Hippocampal formation (tissue), 2 donors: Measurements from ENCODE around the gene ZNF106.

ENCODE experiments used
- DNase-seq, 2 donors: peaks; one replicate each; lab custom pipeline; 2025; lab: John Stamatoyannopoulos, UW

ZNF106 gene

GRCh38 chr15:42405863-42406482 lies 85.0 kb downstream of the ZNF106 start:
- DNase-seq: no peak

- peak; percentile 87 for DNase-seq
These were observed 86.3 kb downstream of the ZNF106 start for GRCh38 chr15:42404461-42405235.

- no peak for DNase-seq
These were observed 87.6 kb downstream of the ZNF106 start for GRCh38 chr15:42403389-42403788.

DNA sequence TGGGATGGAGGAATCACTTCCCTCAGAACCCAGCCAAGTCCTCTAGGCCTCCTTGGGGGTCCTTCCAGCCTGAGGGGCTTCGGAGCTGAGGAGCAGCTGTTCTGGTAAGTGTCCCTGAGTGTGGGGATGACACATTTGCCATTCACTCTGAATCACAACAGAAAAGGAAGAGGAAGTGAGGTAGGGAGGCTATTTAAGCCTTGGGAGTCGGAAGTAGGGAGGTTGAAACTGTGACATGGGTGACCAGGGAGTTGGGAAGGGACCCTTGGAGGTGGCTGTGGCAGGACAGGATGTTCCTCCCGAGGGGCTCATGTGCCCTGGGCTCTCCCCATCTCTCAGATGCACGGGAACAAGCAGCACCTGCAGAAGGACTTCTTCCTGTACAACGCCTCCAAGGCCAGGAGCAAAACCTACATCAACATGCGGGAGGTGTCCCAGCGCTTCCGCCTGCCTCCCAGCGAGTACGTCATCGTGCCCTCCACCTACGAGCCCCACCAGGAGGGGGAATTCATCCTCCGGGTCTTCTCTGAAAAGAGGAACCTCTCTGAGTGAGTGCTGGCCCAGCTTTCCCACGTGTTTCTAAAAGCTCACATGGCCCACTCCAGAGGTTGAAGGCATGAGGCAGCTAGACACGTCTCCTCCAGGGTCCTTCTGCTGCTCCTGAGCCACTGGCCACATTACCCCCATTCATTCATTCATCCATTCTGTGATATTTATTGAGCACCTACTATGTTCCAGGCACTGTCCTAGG lies 88.3 kb downstream of the ZNF106 start:
- no peak for DNase-seq

DNA sequence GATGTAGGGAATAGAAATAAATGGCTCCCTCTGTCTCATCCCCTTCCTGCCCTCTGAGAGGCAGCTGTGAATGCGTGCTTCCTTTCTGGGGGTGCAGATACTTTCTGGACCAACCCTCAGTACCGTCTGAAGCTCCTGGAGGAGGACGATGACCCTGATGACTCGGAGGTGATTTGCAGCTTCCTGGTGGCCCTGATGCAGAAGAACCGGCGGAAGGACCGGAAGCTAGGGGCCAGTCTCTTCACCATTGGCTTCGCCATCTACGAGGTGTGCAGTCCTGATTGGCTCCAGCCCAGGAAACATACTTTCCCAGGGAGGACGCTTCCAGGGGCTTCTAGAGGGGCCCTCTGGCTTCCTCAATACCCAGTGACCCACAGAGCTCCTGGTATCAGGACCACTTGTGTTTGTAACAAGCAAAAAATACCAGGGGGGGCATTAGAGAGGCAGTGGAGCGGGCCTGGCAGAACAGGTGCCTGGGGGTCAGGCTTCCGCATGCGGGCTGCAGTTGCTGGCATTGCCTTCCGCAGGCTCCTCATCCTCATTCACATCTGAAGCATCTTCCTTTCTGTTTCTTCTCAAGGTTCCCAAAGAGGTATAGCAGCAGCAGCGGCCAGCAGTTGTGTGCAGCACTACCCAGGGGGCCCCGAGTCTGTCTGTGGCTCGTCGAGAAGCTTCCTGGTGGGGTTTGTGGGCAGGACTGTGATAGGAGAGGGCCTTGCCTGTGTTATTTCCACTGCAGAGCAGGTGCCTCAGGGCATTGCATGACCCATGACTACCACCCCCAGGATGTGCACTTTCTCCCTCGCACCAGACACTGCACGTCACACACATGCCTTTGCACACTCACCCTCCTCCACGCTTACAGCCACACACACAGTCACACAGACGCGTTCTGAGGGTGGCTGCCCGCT lies 89.1 kb downstream of the ZNF106 start:
- DNase-seq: no peak

DNA sequence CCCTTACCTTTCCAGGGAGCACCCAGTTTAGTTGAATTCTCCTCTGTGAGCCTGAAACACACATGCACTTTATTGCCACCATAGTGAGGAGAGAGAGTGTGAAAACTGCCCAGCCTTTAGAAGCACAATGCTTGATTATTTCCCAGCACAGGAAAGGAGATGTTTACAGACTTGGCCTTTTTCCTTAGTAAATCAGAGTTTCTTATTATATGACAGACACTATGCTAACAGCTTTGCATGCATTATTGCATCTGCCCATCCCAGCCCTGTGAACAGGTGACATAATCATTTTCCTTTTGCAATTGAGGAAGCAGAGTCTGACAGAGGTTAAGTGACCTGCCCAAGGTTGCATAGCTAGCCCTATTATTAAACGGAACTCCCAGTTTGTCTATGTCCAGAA lies 95.1 kb downstream of the ZNF106 start:
- no peak for DNase-seq

GRCh38 chr15:42394106-42394505 lies 96.8 kb downstream of the ZNF106 start:
- DNase-seq: no peak

- no peak for DNase-seq
These were observed 98.5 kb downstream of the ZNF106 start for GRCh38 chr15:42392309-42393024.

GRCh38 chr15:42387603-42388002 lies 103.3 kb downstream of the ZNF106 start:
- DNase-seq: no peak

DNA sequence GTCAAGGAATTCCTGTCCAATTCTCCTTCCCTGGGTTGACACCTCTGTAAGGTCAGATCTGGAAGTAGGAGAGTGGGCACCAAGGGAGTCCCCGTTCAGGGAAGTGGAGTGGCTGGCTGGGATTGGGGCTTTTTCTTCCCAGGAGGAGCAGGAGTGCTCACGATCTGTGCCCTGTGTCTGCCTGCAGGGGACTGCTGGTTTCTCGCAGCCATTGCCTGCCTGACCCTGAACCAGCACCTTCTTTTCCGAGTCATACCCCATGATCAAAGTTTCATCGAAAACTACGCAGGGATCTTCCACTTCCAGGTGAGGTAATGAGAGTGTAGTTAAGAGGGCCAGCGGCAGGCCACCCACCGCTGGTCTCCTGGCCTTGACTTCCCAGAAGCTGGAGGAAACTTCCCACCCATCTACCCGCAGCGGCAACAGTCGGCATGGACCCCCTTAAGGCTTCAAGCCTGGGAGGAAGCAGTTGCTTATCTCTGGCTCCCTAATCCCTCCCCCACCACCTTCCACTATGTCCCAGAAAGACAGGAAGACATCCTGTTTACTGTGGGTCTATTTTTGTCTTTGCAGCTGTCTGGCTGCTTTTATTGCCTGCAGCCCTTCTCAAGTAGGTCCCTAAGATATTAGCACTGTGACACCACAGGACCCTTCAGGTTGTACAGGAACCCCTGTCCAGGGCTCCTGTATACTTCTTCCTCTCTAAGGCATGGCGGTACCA lies 104.8 kb downstream of the ZNF106 start:
- no peak for DNase-seq

GRCh38 chr15:42385206-42385979 lies 105.5 kb downstream of the ZNF106 start:
- DNase-seq: no peak

DNA sequence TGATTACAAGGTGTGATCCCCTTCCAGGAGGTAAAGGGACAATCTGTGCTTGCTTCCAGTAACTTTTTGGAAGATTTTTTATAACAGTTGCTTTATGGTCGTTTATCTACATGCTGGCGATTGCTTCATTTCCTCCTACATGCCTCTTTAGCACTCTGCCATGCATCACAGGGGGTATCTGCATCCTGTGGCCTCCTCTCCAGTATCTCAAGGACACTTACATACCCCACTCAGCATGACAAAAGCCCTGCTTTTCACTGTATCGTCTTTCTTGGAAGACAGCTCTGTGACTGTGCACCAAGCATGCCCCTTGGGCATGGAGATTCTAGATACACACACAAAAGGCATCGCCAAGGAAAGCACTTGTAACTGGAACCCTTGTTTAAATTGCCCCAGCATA lies 106.3 kb downstream of the ZNF106 start:
- DNase-seq: no peak

DNA sequence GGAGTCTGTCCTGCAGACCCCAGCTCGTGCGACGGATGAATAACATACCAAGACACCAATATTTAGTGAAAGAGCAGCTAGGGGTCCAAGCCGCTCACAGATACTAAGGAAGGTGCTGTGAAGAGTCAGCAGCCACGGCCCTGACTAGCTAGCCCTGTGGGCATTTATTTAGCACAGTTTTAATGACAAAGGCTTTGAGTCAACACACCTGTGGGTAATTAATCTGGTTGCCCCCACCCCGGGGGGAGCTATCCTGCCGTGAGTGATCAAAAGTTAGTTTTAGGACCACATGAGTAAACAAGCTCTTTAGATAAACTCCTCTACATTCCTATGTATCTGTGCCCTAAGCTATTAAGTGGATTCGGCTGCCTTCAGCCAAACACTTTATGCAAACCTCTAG lies 112.9 kb downstream of the ZNF106 start:
- no peak for DNase-seq

GRCh38 chr15:42375941-42376340 lies 115.0 kb downstream of the ZNF106 start:
- DNase-seq: no peak

DNA sequence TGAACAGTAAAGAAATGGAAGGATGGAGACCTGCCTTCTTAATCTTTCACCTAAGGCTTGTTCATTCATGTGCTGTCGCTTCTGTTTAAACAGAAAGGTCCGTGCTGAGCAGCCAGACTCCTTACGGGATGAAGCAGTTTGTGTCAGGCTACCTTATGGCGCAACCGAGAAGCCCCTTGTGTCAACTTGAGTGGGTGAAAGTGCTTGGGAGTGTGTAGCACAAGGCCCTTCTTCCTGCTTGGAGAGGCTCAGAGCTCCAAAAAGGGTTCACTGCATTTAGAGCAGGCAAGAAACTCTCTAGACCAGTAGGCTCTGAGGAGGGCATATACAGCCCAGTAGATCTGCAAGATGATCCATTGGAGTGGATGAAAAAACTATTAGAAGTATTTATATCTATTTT lies 115.7 kb downstream of the ZNF106 start:
- DNase-seq: no peak

DNA sequence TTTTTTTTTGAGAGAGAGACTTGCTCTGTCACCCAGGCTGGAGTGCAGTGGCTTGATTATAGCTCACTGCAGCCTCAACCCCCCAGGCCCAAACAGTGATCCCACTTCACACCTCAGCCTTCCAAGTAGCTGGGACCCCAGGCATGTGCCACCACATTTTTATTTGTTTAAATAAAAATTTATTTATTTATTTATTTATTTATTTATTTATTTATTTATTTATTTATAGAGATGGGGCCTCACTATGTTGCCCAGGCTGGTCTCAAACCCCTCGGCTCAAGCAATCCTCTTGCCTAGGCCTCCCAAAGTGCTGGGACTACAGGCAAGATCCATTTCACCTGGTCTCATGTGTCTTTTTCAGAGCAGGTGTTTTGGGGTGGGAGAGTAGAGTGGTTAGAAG lies 116.1 kb downstream of the ZNF106 start:
- no peak for DNase-seq

- no peak for DNase-seq
These were observed 117.0 kb downstream of the ZNF106 start for GRCh38 chr15:42373936-42374335.

DNA sequence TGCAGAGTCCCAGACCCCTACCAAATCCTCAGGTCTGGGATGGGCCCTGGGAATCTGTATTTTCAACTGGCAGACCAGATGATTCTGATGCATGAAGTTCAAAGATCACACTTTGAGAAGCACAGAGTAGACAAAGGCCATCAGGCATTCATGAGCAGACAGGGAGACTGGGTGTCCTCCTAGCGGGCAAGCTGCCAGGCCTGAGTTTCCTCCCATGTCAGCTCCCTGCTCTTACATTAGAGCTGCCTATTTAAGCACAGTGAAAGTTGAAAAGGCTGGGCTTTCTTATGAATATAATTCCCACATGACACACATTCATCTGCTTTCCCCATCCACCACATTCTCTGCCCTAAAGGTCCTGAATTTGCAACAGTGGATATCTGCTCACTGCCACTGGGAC lies 117.7 kb downstream of the ZNF106 start:
- DNase-seq: no peak

GRCh38 chr15:42371096-42371495 lies 119.8 kb downstream of the ZNF106 start:
- DNase-seq: no peak

- DNase-seq: no peak
These were observed 122.8 kb downstream of the ZNF106 start for GRCh38 chr15:42368096-42368495.
